RKO (cell line): ENCODE results near the gene CNOT10.
"Not testable (repeated sequence)": the region's sequence is repeated elsewhere in the genome, so short reads cannot be mapped to it uniquely, and the experiment has no call there.

Experiments
- DNase-seq: peaks from one replicate; pipeline ENCODE4 v3.0.0-alpha.2; 2016; ENCODE audit warnings: low spot score

The CNOT10 gene

DNA sequence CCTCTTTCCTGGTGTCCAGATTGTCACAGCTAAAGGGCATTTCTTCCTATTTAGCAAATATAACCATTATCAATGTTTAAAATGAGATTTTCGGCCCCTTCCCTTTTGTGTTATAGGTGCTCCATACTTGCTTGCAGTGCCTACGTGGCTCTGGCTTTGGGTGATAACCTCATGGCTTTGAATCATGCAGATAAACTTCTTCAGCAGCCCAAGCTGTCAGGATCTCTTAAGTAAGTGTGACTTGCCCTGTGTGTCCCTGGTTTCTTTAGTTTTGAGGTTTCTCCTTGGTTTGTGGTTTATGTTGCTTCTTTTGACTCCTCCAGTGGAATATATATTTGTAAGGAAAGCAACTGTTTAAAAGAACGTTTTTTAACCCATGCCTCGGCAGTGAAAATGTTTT lies 74.4 kb downstream of the CNOT10 start:
- no peak for DNase-seq

DNA sequence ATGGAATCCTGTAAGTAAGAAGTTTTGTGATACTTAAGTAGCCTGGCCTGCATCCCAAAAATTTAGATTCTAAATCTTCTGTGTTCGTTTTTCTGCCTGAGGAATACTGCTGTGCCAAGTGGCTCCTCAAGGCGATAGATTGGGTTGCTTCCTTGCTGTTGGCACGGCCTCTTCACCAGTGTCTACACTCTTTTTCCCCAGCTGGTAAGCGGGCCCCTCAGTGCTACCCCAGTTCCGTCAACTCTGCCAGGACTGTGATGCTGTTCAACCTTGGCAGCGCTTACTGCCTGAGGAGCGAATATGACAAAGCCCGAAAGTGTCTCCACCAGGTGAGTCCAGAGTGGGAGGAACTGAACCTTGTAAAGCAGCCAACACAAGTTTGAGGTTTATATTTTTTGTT lies 79.5 kb downstream of the CNOT10 start:
- no peak for DNase-seq

DNA sequence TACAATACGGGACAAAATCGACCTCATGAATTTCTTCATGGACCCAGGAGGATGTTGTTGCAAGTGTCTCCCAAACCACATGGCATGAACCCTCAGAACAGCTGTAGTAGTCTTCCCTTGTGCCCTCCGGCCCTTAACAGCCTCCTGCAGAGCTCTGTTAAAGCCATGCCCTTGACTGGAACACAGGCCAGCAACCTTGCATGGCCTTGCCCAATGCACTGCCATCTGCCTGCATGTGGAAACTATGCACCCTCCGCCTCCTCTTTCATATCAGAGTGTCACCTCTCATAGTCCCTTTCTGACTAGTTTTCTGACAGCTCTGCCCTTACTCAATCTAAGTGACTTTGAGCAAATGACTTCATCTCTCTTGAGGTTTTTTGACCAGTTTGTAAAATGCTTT lies 93.4 kb downstream of the CNOT10 start:
- DNase-seq = no peak

DNA sequence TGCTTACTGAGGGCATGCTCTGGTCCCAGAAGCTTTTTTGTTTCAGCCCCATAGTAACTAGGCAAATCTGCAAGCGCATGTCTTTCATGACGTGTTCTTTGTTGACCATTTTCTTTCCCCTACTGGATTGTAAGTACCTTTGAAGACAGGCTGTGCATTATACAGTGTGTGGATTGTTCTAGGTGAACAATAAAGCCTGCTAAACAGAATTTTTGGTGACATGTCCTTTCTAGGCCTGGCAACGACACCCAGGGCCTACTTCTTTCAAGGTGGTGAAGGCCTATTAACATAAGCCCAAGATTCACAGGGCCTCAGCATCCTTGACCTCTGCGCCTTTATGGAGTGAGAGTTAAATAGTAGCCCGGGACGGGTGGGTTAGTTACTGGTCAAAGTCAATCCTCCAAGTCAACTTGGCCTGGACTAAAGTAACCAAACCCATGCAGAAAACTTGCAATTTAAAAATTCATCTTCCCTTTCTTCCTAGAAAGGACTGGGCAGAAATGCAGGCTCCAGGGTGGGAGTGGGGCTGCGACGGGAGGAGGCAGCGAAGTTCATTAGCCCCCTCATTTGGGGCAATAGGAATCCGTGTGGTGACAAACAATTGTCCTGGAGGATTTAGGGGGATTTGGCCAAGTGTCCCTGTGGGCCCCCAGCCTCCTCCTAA lies 95.2 kb downstream of the CNOT10 start:
- DNase-seq = no peak

GRCh38 chr3:32780735-32781210 lies 95.8 kb downstream of the CNOT10 start:
- peak; percentile 71 for DNase-seq

DNA sequence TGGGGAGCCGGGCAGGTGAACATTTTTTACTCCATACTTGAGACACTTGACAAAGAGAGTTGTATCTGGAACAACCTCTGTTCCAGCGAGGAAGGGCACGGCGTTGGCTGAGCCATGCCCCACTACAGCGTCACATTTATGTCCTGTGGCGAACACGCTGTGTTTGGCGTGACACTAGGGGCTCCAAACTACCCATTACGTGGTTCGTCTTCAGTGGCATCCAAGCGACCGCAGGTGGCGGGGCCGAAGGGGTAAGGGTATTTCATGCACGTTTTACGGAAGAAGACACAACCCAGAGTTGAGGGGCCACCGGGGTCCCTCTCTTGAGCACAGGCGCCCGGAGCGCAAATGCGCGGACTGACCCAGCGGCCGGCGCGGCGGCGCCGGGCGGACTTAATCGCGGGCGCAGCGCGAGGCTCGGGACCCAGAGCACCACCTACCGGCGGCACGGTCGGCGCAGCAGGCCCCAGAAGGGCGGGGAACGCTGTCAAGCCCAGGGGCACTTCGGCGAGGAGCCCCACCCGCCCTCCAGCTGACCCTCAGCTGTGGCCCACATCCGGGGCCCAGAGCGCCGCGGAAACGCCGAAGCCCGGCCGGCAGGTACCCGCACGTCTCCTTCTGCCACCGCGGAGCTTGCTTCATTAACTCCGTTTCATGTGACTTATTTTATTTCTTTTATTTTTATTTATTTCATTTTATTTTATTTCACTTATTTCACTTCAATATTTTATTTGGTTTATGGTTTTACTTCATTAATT lies 96.4 kb downstream of the CNOT10 start:
- DNase-seq = peak; percentile 87

DNA sequence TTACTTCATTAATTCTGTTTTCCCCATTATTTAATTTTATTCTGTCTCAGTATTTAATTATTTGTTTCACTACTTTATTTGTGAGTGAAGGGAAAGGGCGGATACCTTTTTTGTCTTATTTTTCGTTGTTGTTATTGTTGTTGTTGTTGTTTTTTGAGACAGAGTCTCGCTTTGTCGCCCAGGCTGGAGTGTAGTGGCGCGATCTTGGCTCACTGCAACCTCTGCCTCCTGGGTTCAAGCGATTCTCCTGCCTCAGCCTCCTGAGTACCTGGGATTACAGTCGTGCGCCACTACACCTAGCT lies 96.9 kb downstream of the CNOT10 start:
- DNase-seq = not testable (repeated sequence)

GRCh38 chr3:32782407-32782806 lies 97.4 kb downstream of the CNOT10 start:
- DNase-seq = no peak

- no peak for DNase-seq
Observed at GRCh38 chr3:32791833-32792232, 106.8 kb downstream of the CNOT10 start.

- DNase-seq = no peak
Observed at GRCh38 chr3:32794487-32795308, 109.7 kb downstream of the CNOT10 start.

GRCh38 chr3:32796384-32796950 lies 111.5 kb downstream of the CNOT10 start:
- DNase-seq = not testable (repeated sequence)

DNA sequence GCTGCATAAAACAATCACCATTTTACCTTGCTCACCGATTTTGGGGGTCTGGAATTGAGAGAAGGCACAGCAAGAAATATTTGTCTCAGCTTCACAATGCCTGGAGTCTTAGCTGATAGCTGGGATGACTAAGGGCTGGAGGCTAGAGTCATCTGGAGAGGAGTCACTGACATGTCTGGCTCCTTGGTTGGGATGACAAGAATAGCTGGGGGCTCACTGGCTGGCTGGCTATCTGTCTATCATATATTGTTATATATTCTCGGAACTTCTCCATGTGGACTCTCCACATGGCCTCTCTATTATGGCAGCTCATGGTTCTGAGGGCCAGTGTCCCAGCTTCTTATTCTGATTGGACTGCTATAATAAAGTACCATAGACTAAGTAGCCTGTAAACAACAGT lies 112.8 kb downstream of the CNOT10 start:
- DNase-seq = peak; percentile 15

- DNase-seq = not testable (repeated sequence)
Observed at GRCh38 chr3:32801440-32801839, 116.5 kb downstream of the CNOT10 start.

DNA sequence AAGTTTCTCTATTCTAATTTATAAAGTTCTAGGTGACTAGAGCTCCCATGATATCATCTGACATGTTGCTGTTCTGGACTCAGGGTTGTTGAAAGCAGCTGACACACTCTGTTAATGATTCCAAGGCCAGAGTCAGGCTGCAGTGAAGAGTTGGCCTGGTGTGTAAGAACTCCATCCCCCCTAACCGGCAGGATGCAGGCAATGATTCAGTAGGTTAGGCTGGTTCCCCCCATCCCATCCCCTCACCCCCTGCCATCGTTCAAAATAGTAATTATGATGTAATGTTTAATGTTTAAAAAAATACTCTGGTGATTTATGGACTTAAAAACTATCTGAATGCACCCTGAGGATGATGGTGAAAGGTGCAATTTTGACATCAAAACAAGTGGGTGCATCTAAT lies 128.2 kb downstream of the CNOT10 start:
- no peak for DNase-seq

DNA sequence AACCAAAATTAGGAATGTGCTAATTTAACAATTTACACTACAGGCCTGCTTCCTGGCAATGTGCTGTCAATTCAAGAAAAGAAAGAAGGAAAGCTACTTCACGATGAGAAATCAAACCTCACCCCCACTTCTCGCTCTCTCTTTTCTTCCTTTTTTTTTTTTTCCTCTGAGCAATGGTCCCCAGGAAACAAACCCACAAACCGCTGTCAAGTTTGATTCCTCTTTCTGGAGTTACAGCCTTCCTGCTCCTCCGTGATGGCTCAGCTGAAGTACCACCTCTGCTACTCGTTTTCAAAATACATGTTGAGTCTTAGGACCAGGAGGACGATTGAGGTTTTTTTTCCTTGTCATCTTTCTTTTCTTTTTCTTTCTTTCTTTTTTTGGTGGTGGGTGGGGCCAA lies 129.4 kb downstream of the CNOT10 start:
- no peak for DNase-seq

DNA sequence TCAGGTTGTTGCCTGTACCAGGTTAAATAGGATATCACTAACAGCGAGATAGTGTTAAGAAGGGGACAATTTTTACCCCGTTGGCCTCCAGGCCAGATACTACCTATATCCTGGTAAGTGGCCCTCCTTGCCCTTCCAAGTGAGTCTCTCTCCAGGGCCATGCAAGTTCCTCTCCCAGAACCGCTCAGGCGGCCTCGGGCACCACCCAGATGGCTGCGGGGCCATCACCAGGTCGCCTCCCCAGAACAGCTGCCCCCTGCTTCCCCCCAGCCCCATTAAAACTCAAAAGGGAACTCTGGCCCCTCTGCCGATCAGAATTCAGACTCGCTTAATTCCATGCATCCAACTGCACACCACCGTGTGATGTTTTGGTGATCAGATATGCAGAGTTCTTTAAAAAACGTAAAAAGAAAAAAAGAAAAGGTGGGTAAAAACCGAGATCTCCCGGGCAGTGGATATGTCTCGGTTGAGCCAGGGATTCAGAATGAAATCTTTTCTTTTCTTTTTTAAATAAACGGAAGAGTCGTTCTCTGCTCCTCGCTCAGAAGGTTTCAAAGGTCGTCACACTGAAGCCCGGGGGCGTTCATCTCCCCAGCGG lies 131.0 kb downstream of the CNOT10 start:
- DNase-seq = no peak

- DNase-seq = no peak
Observed at GRCh38 chr3:32816439-32817256, 131.7 kb downstream of the CNOT10 start.

- DNase-seq = no peak
Observed at GRCh38 chr3:32817257-32817557, 132.2 kb downstream of the CNOT10 start.

DNA sequence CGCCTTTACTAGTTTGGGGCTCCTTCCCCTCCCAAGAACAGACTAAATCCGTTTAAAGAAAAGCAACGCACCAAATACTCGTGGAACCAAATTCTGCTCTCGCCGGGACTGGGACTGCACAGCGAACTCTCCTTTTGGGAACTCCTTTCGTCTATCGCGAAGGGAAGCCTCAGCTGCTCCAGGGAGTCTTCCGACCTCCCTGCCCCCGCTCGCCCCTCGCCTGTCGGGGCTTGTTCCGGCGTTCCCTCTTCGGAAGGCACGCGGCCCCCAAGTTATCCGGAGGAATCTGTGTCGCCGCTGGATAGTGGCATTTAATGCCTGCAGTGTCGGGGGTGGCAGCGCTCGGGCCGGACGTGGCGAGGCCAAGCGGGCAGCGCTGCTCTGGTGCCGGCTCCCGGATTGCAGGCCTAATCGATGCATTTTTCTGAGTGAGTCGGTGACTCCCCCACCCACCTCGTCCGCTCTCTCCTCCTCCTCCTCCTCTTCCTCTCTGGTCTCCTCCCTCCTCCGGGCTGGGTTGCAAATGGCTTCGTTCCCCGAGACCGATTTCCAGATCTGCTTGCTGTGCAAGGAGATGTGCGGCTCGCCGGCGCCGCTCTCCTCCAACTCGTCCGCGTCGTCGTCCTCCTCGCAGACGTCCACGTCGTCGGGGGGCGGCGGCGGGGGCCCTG lies 132.7 kb downstream of the CNOT10 start, which contains the start of gene TRIM71:
TRIM71 (plus strand) TSS at position 440 of the 671 bp plus-strand sequence; CDS start at position 524, 84 bp downstream.
- DNase-seq = no peak

GRCh38 chr3:32818229-32818969 lies 133.4 kb downstream of the CNOT10 start:
- no peak for DNase-seq
